ENCODE measurements around the gene PRR20G.

DNA sequence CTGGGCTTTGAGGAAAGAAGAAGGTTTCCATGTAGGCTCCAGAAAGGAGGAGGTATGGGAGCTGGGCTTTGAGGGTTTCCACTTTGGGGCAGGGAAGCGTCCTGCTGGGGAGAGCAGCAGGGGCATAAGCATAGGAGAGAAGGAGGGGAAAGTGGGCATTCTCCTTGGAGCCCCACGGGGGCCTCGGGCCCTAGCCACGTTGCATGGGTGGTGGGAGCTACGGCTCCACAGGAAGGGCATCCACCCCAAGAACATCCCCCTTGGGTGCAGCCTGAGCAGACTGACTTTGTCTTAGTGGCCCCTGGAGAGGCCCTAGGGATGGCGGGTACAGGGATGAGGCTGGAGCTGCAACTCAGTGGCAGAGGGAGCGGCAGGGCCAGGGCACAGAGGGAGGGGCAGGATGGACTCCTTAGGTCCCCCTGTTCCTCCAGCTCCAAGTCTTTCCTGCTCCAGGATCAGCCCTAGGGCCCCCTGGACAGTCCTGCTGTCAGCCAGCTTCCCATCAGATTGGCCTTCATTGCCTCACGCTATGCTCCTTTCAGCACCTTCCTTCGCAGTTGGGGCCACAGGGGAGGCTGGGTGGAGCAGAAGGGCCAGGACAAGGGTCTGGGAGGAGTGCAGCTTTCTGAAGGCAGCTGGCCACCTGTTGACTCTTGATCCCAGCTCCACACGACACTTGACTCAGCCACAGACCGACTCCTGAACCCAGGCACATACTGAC lies 22.9 kb downstream of the PRR20G start:
- TF ChIP-seq CTCF (IDR thresholded peaks at IDR 0.05; ENCODE audit: poor library complexity): no peak
- TF ChIP-seq EZH2phosphoT487 (IDR thresholded peaks at IDR 0.05; ENCODE audit: low read depth, severe bottlenecking, unreplicated experiment): no peak
- no peak for TF ChIP-seq EZH2 (IDR thresholded peaks at IDR 0.05; ENCODE audit: borderline replicate concordance)
